H9 (cell line): ENCODE data around the gene MYMK. TPM values are rescaled to one million over a fixed set of nuclear protein-coding genes. Genes with fewer than 3 reads are reported as not detected.

Source experiments
- DNase-seq: peaks from one replicate; pipeline ENCODE4 v3.0.0-alpha.2; 2017
- H2AFZ ChIP-seq: one replicate; pipeline ENCODE4 v1.6.1; 2013; ENCODE audit warnings: mild to moderate bottlenecking, low read length, control low read depth, moderate library complexity
- H2AK5ac ChIP-seq: 2 replicates; pipeline ENCODE4 v1.6.1; 2013; ENCODE audit warnings: low read length, control low read depth, mixed read lengths; ENCODE audit not compliant: insufficient read length
- H2BK120ac ChIP-seq: one replicate; pipeline ENCODE4 v1.6.1; 2013; ENCODE audit warnings: low read depth, mild to moderate bottlenecking, low read length, control low read depth, inconsistent platforms; ENCODE audit not compliant: poor library complexity, severe bottlenecking
- H2BK12ac ChIP-seq: 2 replicates; pipeline ENCODE4 v1.6.1; 2013; ENCODE audit warnings: low read length, control low read depth, mixed read lengths, low read depth; ENCODE audit not compliant: insufficient read length
- H2BK15ac ChIP-seq: 2 replicates; pipeline ENCODE4 v1.6.1; 2013; ENCODE audit warnings: low read depth, low read length, control low read depth
- H2BK20ac ChIP-seq: one replicate; pipeline ENCODE4 v1.6.1; 2013; ENCODE audit warnings: low read depth, mild to moderate bottlenecking, low read length, control low read depth, inconsistent platforms; ENCODE audit not compliant: poor library complexity, severe bottlenecking
- H2BK5ac ChIP-seq: 2 replicates; pipeline ENCODE4 v1.6.1; 2013; ENCODE audit warnings: low read length, control low read depth, mixed read lengths; ENCODE audit not compliant: insufficient read length
- H3K14ac ChIP-seq: 2 replicates; pipeline ENCODE4 v1.6.1; 2013; ENCODE audit warnings: low read length, control low read depth; ENCODE audit not compliant: insufficient read depth
- H3K18ac ChIP-seq: 2 replicates; pipeline ENCODE4 v1.6.1; 2013; ENCODE audit warnings: low read depth, mild to moderate bottlenecking, mixed read lengths, low read length, control low read depth; ENCODE audit not compliant: insufficient read length
- H3K23ac ChIP-seq: 2 replicates; pipeline ENCODE4 v1.6.1; 2013; ENCODE audit warnings: low read length, control low read depth, mixed read lengths, low read depth; ENCODE audit not compliant: insufficient read length
- H3K23me2 ChIP-seq: 2 replicates; pipeline ENCODE4 v1.6.1; 2013; ENCODE audit warnings: low read depth, mild to moderate bottlenecking, mixed read lengths, low read length, control low read depth; ENCODE audit not compliant: insufficient read length, poor library complexity, severe bottlenecking
- H3K27ac ChIP-seq: 2 replicates; pipeline ENCODE4 v1.5.1; 2013; ENCODE audit warnings: low read length, control low read depth, mixed read lengths, low read depth; ENCODE audit not compliant: insufficient read length
- H3K27me3 ChIP-seq: 2 replicates; pipeline ENCODE4 v1.6.1; 2013; ENCODE audit warnings: low read length, control low read depth, inconsistent platforms; ENCODE audit not compliant: insufficient read depth
- H3K4ac ChIP-seq: 2 replicates; pipeline ENCODE4 v1.6.1; 2013; ENCODE audit warnings: low read depth, mild to moderate bottlenecking, control low read depth, inconsistent platforms, low read length, moderate library complexity
- H3K4me1 ChIP-seq: 2 replicates; pipeline ENCODE4 v1.6.1; 2013; ENCODE audit warnings: low read length, control low read depth, inconsistent platforms; ENCODE audit not compliant: insufficient read depth
- H3K4me2 ChIP-seq: 2 replicates; pipeline ENCODE4 v1.6.1; 2013; ENCODE audit warnings: low read length, control low read depth, mixed read lengths; ENCODE audit not compliant: insufficient read length, insufficient read depth
- H3K56ac ChIP-seq: 2 replicates; pipeline ENCODE4 v1.6.1; 2013; ENCODE audit warnings: low read depth, mild to moderate bottlenecking, mixed read lengths, low read length, control low read depth; ENCODE audit not compliant: insufficient read length
- H3K79me1 ChIP-seq: 2 replicates; pipeline ENCODE4 v1.6.1; 2013; ENCODE audit warnings: low read depth, mild to moderate bottlenecking, moderate library complexity, low read length, control low read depth, inconsistent platforms; ENCODE audit not compliant: insufficient read depth, poor library complexity, severe bottlenecking
- H3K79me2 ChIP-seq: 2 replicates; pipeline ENCODE4 v1.6.1; 2013; ENCODE audit warnings: low read length, control low read depth, inconsistent platforms; ENCODE audit not compliant: insufficient read depth
- H3K9ac ChIP-seq: 2 replicates; pipeline ENCODE4 v1.6.1; 2013; ENCODE audit warnings: low read length, control low read depth, mixed read lengths; ENCODE audit not compliant: insufficient read length; ENCODE audit errors: extremely low read depth
- H3K9me3 ChIP-seq: one replicate; pipeline ENCODE4 v1.6.1; 2013; ENCODE audit warnings: low read depth, low read length, inconsistent platforms; ENCODE audit not compliant: control insufficient read depth
- H3T11ph ChIP-seq: one replicate; pipeline ENCODE4 v1.6.1; 2013; ENCODE audit warnings: mild to moderate bottlenecking, low read length, control low read depth, inconsistent platforms
- H4K20me1 ChIP-seq: one replicate; pipeline ENCODE4 v1.6.1; 2013; ENCODE audit not compliant: control insufficient read depth, insufficient read length, insufficient read depth
- H4K5ac ChIP-seq: 2 replicates; pipeline ENCODE4 v1.6.1; 2013; ENCODE audit warnings: low read depth, mild to moderate bottlenecking, mixed read lengths, low read length, control low read depth; ENCODE audit not compliant: insufficient read length
- H4K8ac ChIP-seq: replicated peaks from 2 replicates; pipeline ENCODE4 v1.6.1; 2013; ENCODE audit warnings: low read length, control low read depth, mixed read lengths, low read depth; ENCODE audit not compliant: insufficient read length
- H4K91ac ChIP-seq: 2 replicates; pipeline ENCODE4 v1.6.1; 2013; ENCODE audit warnings: low read depth, mild to moderate bottlenecking, moderate library complexity, mixed read lengths, low read length, control low read depth; ENCODE audit not compliant: insufficient read length
- H3K27ac Mint-ChIP-seq, 3 experiments: 2 replicates in 2 of 3; 3 replicates in 1 of 3; pipeline ENCODE4 v1.8.0; 2020 to 2021; ENCODE audit warnings: mixed read lengths in 3 of 3, mild to moderate bottlenecking in 1 of 3, moderate library complexity in 1 of 3
- H3K27me3 Mint-ChIP-seq: 2 replicates; pipeline ENCODE4 v1.8.0; 2021; ENCODE audit warnings: low read depth, mild to moderate bottlenecking, moderate library complexity, mixed read lengths
- H3K36me3 Mint-ChIP-seq, 3 experiments: 2 replicates in 2 of 3; 3 replicates in 1 of 3; pipeline ENCODE4 v1.8.0; 2020 to 2021; ENCODE audit warnings: low read depth in 3 of 3, mixed read lengths in 3 of 3; ENCODE audit not compliant: insufficient read depth in 1 of 3
- H3K4me1 Mint-ChIP-seq, 2 experiments: 2 replicates each; pipeline ENCODE4 v1.8.0; 2020; ENCODE audit warnings: mixed read lengths in 2 of 2
- H3K4me3 Mint-ChIP-seq, 2 experiments: 2 replicates in 1 of 2; 3 replicates in 1 of 2; pipeline ENCODE4 v1.8.0; 2020 to 2021; ENCODE audit warnings: mild to moderate bottlenecking in 2 of 2, mixed read lengths in 2 of 2, moderate library complexity in 1 of 2
- H3K9me3 Mint-ChIP-seq, 2 experiments: 2 replicates in 1 of 2; 3 replicates in 1 of 2; pipeline ENCODE4 v1.8.0; 2020; ENCODE audit warnings: mild to moderate bottlenecking in 2 of 2, mixed read lengths in 2 of 2, moderate library complexity in 1 of 2
- CTCF ChIP-seq: fragments of 200-600 bp; sonication (generic); conservative IDR thresholded peaks from 3 replicates; pipeline ENCODE4 v1.8.0; 2021; ENCODE audit warnings: antibody characterized with exemption, mild to moderate bottlenecking
- WGBS: extraction: QIAGEN DNeasy Blood & Tissue Kit; methylation state at CpG from one replicate; pipeline ENCODE4 v1.1.7; 2013; ENCODE audit warnings: missing lambda C conversion rate, low lambda C conversion rate, mixed read lengths; ENCODE audit not compliant: insufficient read length; ENCODE audit errors: extremely low coverage; 5-methylcytosine and 5-hydroxymethylcytosine counted together
- total RNA-seq: library from RNA; stranded (reverse); gene quantifications from 2 replicates; pipeline ENCODE4 v1.2.1, GENCODE V29; 2021

MYMK gene
- total RNA-seq, 1 experiment from 2014 or later = not detected

GRCh38 chr9:133552236-133552635, 27.5 kb upstream of the MYMK start:
- no peak overlapping the region for H3K27ac ChIP-seq

More at GRCh38 chr9:133552236-133552635, 27.5 kb upstream of the MYMK start:
- Histone ChIP-seq H4K20me1 (no peaks in the 10 kb centered on the region), H3K23me2 (no peaks in the 10 kb centered on the region), H3K79me1 (no peaks in the 10 kb centered on the region), H2BK120ac (no peak overlapping the region), H3K27me3 (no peaks in the 10 kb centered on the region), H3K79me2 (no peaks in the 10 kb centered on the region), H4K5ac (no peak overlapping the region), H2BK12ac (no peak overlapping the region), H2AFZ (no peak overlapping the region), H2BK5ac (no peak overlapping the region), H3K23ac (no peak overlapping the region), H3K18ac (no peak overlapping the region), H3K14ac (no peak overlapping the region), H2AK5ac (no peak overlapping the region), H2BK15ac (no peak overlapping the region), H3K4me1 (no peaks in the 10 kb centered on the region), H3T11ph (no peak overlapping the region), H3K4me2 (no peak overlapping the region), H3K56ac (no peak overlapping the region), H2BK20ac (no peak overlapping the region), H3K9me3 (no peaks in the 10 kb centered on the region), H4K91ac (no peak overlapping the region), H4K8ac (no peak overlapping the region), H3K4ac (no peak overlapping the region), H3K9ac (no peak overlapping the region)
- Mint-ChIP-seq H3K36me3 (no peaks in the 10 kb centered on the region), H3K4me3 (no peak overlapping the region), H3K27ac (no peak overlapping the region), H3K9me3 (no peaks in the 10 kb centered on the region; a peak in 1 of 5 replicates), H3K4me1 (peaks cover 12% of the 10 kb centered on the region in 2 experiments), H3K27me3 (peaks cover 4% of the 10 kb centered on the region)
- TF ChIP-seq CTCF = no peak
- no CpG with 5 or more reads among the region's 8 CpGs for WGBS
- DNase-seq = no peak
